ENCODE measurements around the gene NT5E.

GRCh38 chr6:85468326-85468725 lies 18.4 kb downstream of the NT5E start:
- TF ChIP-seq CTCF (IDR thresholded peaks at IDR 0.05; ENCODE audit: low read length) (no peak), EZH2 (IDR thresholded peaks at IDR 0.05; ENCODE audit: borderline replicate concordance, low read length) (no peak)

Data from OCI-LY1 (cell line).